HG03139 (cell line): Measurements from ENCODE around the gene SHC2.
"Not testable (repeated sequence)": the region's sequence is repeated elsewhere in the genome, so short reads cannot be mapped to it uniquely, and the experiment has no call there.

Experiments used
- ATAC-seq: cut with Tn5 transposase; IDR thresholded peaks from one replicate; pipeline ENCODE4 v1.9.1; 2021; ENCODE audit not compliant: unreplicated experiment

Gene SHC2

GRCh38 chr19:470701-471100, 9.9 kb upstream of the SHC2 start:
- ATAC-seq: no peak

GRCh38 chr19:469833-470232, 9.0 kb upstream of the SHC2 start:
- ATAC-seq: no peak

GRCh38 chr19:468587-469256, 7.9 kb upstream of the SHC2 start:
- no peak for ATAC-seq

GRCh38 chr19:467554-467953, 6.7 kb upstream of the SHC2 start:
- no peak for ATAC-seq

GRCh38 chr19:465056-465816, 4.4 kb upstream of the SHC2 start:
- ATAC-seq: no peak

- ATAC-seq: no peak
Measured at GRCh38 chr19:464208-464545, 3.3 kb upstream of the SHC2 start.

GRCh38 chr19:463483-464207, 2.8 kb upstream of the SHC2 start:
- ATAC-seq: no peak

- ATAC-seq: no peak
Measured at GRCh38 chr19:461721-462551, 1.1 kb upstream of the SHC2 start.

- no peak for ATAC-seq
Measured at GRCh38 chr19:459724-460511, 915 bp downstream of the SHC2 start.

- no peak for ATAC-seq
Measured at GRCh38 chr19:458091-459042, 2.5 kb downstream of the SHC2 start.

GRCh38 chr19:457636-458035, 3.2 kb downstream of the SHC2 start:
- ATAC-seq: no peak

- no peak for ATAC-seq
Measured at GRCh38 chr19:456547-457110, 4.2 kb downstream of the SHC2 start.

GRCh38 chr19:455851-456546, 4.8 kb downstream of the SHC2 start:
- ATAC-seq: no peak

- ATAC-seq: no peak
Measured at GRCh38 chr19:455031-455705, 5.7 kb downstream of the SHC2 start.

GRCh38 chr19:453606-454005, 7.2 kb downstream of the SHC2 start:
- ATAC-seq: no peak

- no peak for ATAC-seq
Measured at GRCh38 chr19:452829-453228, 8.0 kb downstream of the SHC2 start.

GRCh38 chr19:450912-451481, 9.8 kb downstream of the SHC2 start:
- ATAC-seq: not testable (repeated sequence)

GRCh38 chr19:449916-450315, 10.9 kb downstream of the SHC2 start:
- no peak for ATAC-seq
